Mesodermal cell (in vitro differentiated cells): ENCODE results near the gene ZNF446.

ENCODE experiments used
- H3K27ac ChIP-seq: 2 replicates; pipeline ENCODE4 v1.7.0; 2013; ENCODE audit warnings: mild to moderate bottlenecking, low read depth, low read length, moderate library complexity; ENCODE audit not compliant: severe bottlenecking
- H3K36me3 ChIP-seq: 2 replicates; pipeline ENCODE4 v1.7.1; 2013; ENCODE audit warnings: mild to moderate bottlenecking, low read length, moderate library complexity; ENCODE audit not compliant: control insufficient read depth, insufficient read depth
- H3K4me1 ChIP-seq: one replicate; pipeline ENCODE4 v1.7.1; 2013; ENCODE audit warnings: mild to moderate bottlenecking, low read length; ENCODE audit not compliant: insufficient read depth, control insufficient read depth, poor library complexity, severe bottlenecking
- H3K4me3 ChIP-seq: 2 replicates; pipeline ENCODE4 v1.7.0; 2013; ENCODE audit warnings: low read length, control low read depth, mild to moderate bottlenecking; ENCODE audit not compliant: insufficient read depth, poor library complexity, severe bottlenecking; ENCODE audit errors: extremely low read depth
- H3K9me3 ChIP-seq: 2 replicates; pipeline ENCODE4 v1.7.1; 2013; ENCODE audit warnings: mild to moderate bottlenecking, low read length, moderate library complexity; ENCODE audit not compliant: control insufficient read depth
- WGBS, 2 experiments: methylation state at CpG; one replicate each; pipeline ENCODE4 v1.1.5; 2013; ENCODE audit warnings: missing lambda C conversion rate in 2 of 2; ENCODE audit not compliant: insufficient coverage in 2 of 2; 5-methylcytosine and 5-hydroxymethylcytosine counted together

Gene ZNF446

DNA sequence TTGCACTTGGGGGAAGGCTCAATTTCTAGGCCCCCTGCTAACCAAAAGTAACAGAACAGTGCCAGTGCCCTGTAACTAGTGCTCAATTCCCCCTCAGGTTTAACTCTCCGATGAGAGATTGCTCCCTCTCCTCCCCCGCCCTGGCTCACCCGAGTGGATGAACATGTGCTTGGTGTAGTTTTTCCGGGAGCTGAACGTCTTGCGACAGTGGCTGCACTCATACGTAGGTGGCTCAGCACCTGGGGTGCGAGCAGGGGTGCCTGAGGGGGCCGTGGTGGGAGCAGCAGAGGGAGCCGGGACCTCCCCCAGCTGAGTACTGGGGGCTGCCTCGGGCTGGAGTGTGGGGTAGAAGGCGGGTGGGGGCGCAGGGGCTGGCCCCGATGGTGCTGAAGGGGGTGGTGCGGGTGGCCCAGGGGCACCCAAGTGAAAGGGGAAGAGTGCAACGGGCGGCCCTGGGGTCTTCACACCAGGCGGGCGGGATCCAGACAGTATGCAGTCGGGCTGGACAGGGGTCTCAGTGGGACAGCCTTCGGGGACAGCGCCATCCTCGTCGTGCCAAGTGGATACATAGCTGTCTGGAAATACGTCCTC, 40.2 kb downstream of the ZNF446 start:
- no peaks in the 10 kb centered on the region for H3K9me3 ChIP-seq
- 87 to 91% methylated on average over 18 to 21 of the region's 25 CpGs for WGBS, 2 experiments
- H3K4me1 ChIP-seq = peaks cover 15% of the 10 kb centered on the region
- H3K27ac ChIP-seq = no peak overlapping the region
- no peak overlapping the region for H3K4me3 ChIP-seq
- peaks cover 43% of the 10 kb centered on the region for H3K36me3 ChIP-seq

- WGBS, 2 experiments = 95 to 97% methylated on average over 49 to 64 of the region's 65 CpGs
Observed at GRCh38 chr19:58516964-58517833, 41.0 kb downstream of the ZNF446 start.

DNA sequence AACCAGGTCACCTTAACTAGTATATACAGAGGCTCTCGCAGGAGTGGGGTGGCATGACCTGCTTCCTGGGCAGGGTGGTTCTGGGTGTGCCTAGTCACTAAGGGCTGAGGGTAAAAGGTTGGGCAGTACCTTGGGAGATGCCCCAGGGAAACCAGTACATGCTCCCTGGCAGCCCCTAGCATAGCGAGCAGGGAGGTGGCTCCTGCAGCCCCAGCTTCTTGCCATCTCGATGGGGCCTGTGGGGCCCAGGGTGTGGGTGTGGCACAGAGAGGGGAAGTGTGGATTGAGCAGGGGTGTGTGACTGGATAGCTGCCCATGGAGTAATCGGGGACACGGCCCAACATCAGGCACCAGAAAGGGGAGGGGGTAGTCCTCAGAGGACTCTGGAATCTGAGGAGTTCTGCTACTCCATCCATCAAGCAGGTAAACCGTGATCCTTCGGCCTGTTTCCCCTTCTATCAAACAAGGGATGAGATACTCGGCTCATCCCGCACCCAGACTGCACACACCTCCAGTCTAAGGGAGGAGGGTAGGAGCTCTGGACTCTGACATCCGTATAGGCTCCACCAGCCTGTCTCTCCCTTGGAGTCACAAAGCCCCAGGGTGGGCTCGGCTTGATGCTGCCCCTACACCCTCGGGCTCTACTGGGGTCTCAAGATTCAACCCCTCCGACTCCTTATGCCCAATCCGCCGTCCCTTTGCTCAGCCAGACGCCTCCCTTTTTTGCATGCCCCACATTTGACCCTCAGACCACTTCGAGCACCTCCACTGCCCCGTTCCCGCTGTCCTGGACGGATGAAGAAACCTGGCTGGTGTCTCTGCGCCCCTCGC, 42.3 kb downstream of the ZNF446 start:
- peak overlapping the region; percentile 93 for H3K4me3 ChIP-seq
- H3K9me3 ChIP-seq = no peaks in the 10 kb centered on the region
- H3K36me3 ChIP-seq = peaks cover 35% of the 10 kb centered on the region
- H3K4me1 ChIP-seq = peaks cover 15% of the 10 kb centered on the region
- 36 to 39% methylated on average over 9 to 16 of the region's 22 CpGs for WGBS, 2 experiments
- peak overlapping the region; percentile 97 for H3K27ac ChIP-seq

More at GRCh38 chr19:58516964-58517833, 41.0 kb downstream of the ZNF446 start:
- no peaks in the 10 kb centered on the region for H3K9me3 ChIP-seq
- no peak overlapping the region for H3K27ac ChIP-seq
- H3K4me1 ChIP-seq = peaks cover 15% of the 10 kb centered on the region
- H3K36me3 ChIP-seq = peaks cover 43% of the 10 kb centered on the region
- no peak overlapping the region for H3K4me3 ChIP-seq

DNA sequence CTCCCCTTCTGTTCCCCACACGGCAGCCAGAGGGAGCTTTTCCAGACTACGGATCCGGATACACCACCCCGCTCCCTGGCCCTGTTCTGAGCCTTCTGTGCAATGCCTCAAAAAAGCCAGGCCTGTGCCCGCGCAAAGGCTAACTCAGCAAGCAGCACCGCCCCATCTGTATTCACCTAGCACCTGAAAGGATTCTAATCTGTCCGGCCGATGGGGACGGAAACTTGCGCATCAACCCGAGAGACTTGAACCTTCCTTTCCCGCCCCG, 42.9 kb downstream of the ZNF446 start:
- WGBS, 2 experiments = 0 to 1% methylated on average over 13 to 14 of the region's 14 CpGs
- Histone ChIP-seq H3K36me3 (peaks cover 32% of the 10 kb centered on the region), H3K9me3 (no peaks in the 10 kb centered on the region)

DNA sequence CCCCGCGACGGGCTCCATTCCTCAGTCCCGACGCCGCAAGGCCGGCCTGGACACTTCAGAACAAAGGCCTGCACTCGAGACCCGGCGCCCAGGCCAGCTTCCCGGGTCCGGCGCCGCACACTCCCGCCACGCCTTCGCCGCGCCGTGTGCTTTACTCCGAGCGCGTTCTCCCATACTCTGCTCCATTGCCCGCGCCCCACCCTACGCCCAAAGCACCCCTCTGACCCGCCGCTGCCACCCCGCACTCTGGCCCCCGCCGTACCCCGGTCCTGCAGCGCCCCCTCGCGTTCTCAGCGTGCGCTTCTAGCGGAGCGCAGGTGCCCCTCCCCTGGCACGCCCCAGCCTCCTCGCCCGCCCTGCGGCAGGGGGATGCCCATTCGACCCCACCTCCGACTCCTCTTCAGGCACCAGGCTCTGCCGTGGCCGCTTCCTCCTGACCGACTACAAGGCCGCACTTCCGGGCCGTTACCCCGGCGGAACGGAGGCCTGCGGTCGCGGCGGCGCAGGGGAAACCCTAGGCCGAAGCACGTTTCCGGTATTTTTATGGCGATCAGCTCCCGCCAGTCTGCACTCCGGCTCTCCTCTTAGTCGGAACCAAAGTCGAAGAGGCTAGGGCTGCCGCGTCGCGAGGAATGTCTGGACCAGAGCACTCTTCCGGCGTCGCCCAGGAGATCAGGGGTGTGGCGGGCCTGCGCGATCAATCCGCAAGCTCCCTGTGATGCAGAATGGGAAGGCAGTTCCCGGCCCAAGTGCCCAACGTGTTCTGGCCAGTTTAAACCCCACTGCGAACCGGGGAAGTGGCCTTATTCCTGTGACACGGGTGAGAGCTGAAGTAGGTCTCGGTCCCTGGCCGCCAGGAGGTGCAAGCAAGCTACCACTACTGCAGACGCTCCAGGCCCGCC, 43.5 kb downstream of the ZNF446 start, which contains the start of gene ZBTB45:
TSS of gene ZBTB45 (minus strand) at position 456 of the 902 bp plus-strand sequence. CDS start 2,137 bp downstream, outside the sequence.
- Histone ChIP-seq H3K4me1 (peaks cover 12% of the 10 kb centered on the region), H3K4me3 (peak within 1 kb of the TSS; percentile 93), H3K27ac (peak within 1 kb of the TSS; percentile 97), H3K9me3 (no peaks in the 10 kb centered on the region), H3K36me3 (peaks cover 29% of the 10 kb centered on the region)
- 0% methylated on average over 72 to 86 of the region's 87 CpGs for WGBS, 2 experiments

More for the DNA sequence above, 42.9 kb downstream of the ZNF446 start:
- Histone ChIP-seq H3K4me1 (peaks cover 15% of the 10 kb centered on the region), H3K27ac (peak overlapping the region; percentile 97), H3K4me3 (peak overlapping the region; percentile 93)

DNA sequence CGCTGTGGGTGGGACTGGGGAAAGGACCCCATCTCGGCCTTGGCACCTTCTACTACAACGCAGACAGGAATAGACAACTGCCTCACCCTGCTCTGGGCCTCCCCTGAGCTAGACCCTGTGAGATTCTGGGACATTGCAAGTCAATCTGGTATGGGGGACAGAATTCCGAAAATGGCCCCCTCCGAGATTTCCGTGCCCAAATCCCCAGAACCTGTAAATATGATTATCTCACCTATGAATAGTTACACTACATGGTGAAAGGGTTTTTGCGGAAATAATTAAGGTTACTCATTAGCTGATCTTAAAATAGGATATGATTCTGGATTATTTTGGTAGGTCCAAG, 44.1 kb downstream of the ZNF446 start:
- 21 to 33% methylated on average over 2 of the region's 7 CpGs for WGBS, 2 experiments
- Histone ChIP-seq H3K4me1 (peaks cover 11% of the 10 kb centered on the region), H3K4me3 (peak overlapping the region; percentile 93), H3K36me3 (peaks cover 23% of the 10 kb centered on the region), H3K27ac (peak overlapping the region; percentile 97), H3K9me3 (no peaks in the 10 kb centered on the region)

DNA sequence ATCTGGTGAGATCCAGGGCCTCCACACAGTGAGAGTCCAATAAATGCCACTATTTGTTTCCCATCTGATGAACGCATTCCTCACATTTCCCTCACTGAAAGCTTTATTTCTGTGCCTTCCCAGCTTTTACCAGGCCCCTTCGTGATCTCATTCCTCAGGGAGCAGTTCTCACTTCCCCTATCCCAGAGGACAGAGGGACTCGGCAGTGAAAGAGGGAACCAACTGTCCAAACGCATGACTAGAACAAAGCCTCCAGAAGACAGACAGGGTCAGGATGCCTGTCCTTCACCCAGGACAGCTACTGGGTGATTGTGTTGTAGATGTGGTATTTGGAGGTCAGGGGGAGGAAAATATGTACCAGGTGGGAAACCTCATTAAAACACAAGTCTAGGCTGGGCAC, 45.5 kb downstream of the ZNF446 start:
- H3K4me3 ChIP-seq = no peak overlapping the region
- H3K36me3 ChIP-seq = peaks cover 8% of the 10 kb centered on the region
- H3K4me1 ChIP-seq = peaks cover 6% of the 10 kb centered on the region
- no peaks in the 10 kb centered on the region for H3K9me3 ChIP-seq
- H3K27ac ChIP-seq = no peak overlapping the region
- 88 to 100% methylated on average over 1 to 2 of the region's 4 CpGs for WGBS, 2 experiments

- peaks cover 6% of the 10 kb centered on the region for H3K4me1 ChIP-seq
- no peaks in the 10 kb centered on the region for H3K36me3 ChIP-seq
- H3K9me3 ChIP-seq = no peaks in the 10 kb centered on the region
- H3K27ac ChIP-seq = no peak overlapping the region
- WGBS, 2 experiments = 33 to 37% methylated on average over 2 to 3 of the region's 3 CpGs
- no peak overlapping the region for H3K4me3 ChIP-seq
Observed at GRCh38 chr19:58522709-58523108, 46.6 kb downstream of the ZNF446 start.

GRCh38 chr19:58529405-58529804, 53.3 kb downstream of the ZNF446 start:
- Histone ChIP-seq H3K27ac (no peak overlapping the region), H3K4me1 (no peaks in the 10 kb centered on the region), H3K9me3 (no peaks in the 10 kb centered on the region), H3K4me3 (no peak overlapping the region), H3K36me3 (no peaks in the 10 kb centered on the region)
- 80 to 87% methylated on average over 2 to 3 of the region's 3 CpGs for WGBS, 2 experiments
